ENCODE results near the gene DHRS12.

DHRS12 gene

GRCh38 chr13:51781246-51782022 is 22.5 kb downstream of the DHRS12 start:
- no peak for DNase-seq

GRCh38 chr13:51780099-51780498 is 23.9 kb downstream of the DHRS12 start:
- no peak for DNase-seq

- DNase-seq = peak in 3 of 14 donors; percentile 26 to 32 (median 28)
These were observed 25.6 kb downstream of the DHRS12 start for GRCh38 chr13:51778392-51778791.

- peak in 1 of 14 donors; percentile 27 for DNase-seq
These were observed 26.0 kb downstream of the DHRS12 start for GRCh38 chr13:51777921-51778320.

GRCh38 chr13:51776179-51776578 is 27.8 kb downstream of the DHRS12 start:
- no peak for DNase-seq

- no peak for DNase-seq
These were observed 30.4 kb downstream of the DHRS12 start for GRCh38 chr13:51773515-51773914.

GRCh38 chr13:51772781-51773180 is 31.2 kb downstream of the DHRS12 start:
- no peak for DNase-seq

- no peak for DNase-seq
These were observed 31.9 kb downstream of the DHRS12 start for GRCh38 chr13:51772105-51772455.

- peak in 1 of 14 donors; percentile 84 for DNase-seq
These were observed 32.4 kb downstream of the DHRS12 start for GRCh38 chr13:51771418-51772104.

- peak in 1 of 14 donors; percentile 75 for DNase-seq
These were observed 33.1 kb downstream of the DHRS12 start for GRCh38 chr13:51770681-51771417.

GRCh38 chr13:51770160-51770559 is 33.8 kb downstream of the DHRS12 start:
- DNase-seq = no peak

- DNase-seq = peak in 4 of 14 donors; percentile 8 to 26 (median 20)
These were observed 34.4 kb downstream of the DHRS12 start for GRCh38 chr13:51769455-51770127.

- DNase-seq = no peak
These were observed 35.0 kb downstream of the DHRS12 start for GRCh38 chr13:51768976-51769375.

GRCh38 chr13:51768378-51768921 is 35.5 kb downstream of the DHRS12 start:
- DNase-seq = no peak

GRCh38 chr13:51767100-51767499 is 36.9 kb downstream of the DHRS12 start:
- DNase-seq = no peak

GRCh38 chr13:51765142-51765515 is 38.8 kb downstream of the DHRS12 start:
- no peak for DNase-seq

GRCh38 chr13:51764184-51765141 is 39.5 kb downstream of the DHRS12 start:
- peak in 12 of 14 donors; percentile 10 to 91 (median 64) for DNase-seq

- no peak for DNase-seq
These were observed 40.5 kb downstream of the DHRS12 start for GRCh38 chr13:51763486-51763885.

GRCh38 chr13:51761643-51762350 is 42.2 kb downstream of the DHRS12 start:
- no peak for DNase-seq

GRCh38 chr13:51760592-51760991 is 43.4 kb downstream of the DHRS12 start:
- DNase-seq = peak in 8 of 14 donors; percentile 15 to 58 (median 36)

Data from C1 segment of cervical spinal cord (tissue), 14 donors.